ENCODE results near the gene MAML2.

MAML2 gene

DNA sequence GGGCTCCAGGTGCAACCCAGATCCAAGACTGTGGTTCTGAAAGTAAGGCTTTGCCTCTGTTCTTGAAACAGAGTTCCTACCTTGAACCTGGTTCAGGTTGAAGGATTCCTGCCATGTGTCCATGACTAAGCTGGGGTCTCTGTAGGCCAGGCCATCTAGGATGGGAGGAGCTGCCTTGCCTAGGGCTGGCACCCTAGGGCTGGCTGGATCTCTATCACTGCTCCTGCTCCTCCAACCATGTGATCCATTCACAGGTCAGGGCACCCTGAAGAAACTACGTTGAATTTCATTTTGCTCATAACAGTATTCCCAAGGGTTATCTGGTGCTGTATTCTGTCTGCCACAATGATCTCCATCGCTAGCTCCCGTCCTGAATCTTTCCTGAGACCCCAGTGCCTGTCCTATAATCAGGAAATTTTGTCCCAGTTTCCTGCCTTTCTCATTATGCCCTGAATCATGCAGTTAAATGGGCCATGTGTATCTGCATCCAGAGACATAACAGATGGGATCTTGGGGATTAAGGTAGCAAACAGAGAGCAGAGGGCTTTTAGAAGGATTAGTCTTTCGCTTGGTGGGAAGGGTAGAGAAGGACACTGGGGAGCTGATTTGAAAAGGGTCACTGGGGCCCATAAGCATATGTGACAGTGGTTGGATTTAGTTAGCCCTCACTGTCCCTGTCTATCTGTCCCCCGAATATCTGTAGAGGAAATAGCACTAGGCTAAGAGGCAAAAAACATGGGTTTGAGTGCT, 320.9 kb downstream of the MAML2 start:
- DNase-seq: no peak

DNA sequence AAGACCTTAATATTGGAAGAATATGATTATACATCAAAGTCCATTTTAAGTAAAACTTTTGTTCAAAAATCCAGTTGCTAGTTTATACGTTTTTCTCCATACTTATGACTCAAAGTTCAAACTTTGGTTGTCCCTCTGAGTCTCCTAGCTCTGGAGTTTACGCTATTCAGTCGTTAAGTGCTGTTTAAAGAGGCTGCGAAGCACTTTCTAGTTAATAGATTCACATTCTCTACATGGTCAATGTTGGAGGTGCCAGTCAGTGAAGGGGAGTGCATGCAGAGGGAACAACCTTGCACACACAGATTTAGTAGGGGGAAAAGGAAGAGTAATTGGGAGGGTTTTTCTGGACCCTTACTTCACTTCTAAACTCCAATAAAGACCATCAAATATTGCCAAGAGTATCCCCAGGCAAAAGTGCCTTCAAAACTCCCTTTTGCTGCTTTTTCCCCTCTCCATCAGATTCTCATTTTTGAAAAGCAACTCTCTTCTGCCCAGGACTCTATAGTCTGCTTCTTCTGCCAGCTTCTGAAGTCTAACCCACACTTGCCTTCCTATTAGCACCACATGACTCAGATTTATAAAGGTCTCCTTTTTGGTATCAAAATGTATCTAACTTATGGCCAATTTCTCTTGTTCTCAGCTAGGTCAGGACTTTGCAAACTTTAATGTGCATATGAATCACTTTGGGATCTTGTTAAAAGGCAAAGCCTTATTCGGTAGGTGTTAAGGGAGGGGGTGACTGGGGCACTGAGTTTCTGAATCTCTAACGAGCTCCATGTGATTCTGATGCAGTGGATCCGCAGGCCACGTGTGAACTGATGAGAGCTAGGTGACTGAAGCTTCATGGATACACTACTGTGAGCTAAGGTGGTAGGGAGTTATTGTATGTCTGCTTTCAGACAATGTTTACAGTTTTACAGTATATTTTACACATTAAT, 322.9 kb downstream of the MAML2 start:
- DNase-seq: no peak

DNA sequence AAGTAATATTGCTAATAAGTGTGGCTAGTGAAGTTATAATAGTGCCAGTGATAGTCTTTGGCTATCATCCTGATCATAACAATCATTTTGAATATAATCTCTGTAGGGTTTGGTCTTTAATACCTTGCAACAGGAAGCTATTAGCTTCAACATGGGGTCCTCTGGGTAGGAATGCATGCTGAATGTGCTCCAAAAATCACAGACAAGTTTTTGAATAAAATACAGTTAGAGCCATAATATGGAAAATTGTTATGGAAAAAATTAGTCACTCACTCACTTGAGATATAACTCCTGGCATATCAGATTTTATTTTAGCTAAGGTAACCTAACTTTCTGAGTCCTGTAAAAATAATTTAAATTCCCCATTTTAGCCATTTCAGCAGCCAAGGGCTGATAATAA, 323.7 kb downstream of the MAML2 start:
- DNase-seq: no peak

DNA sequence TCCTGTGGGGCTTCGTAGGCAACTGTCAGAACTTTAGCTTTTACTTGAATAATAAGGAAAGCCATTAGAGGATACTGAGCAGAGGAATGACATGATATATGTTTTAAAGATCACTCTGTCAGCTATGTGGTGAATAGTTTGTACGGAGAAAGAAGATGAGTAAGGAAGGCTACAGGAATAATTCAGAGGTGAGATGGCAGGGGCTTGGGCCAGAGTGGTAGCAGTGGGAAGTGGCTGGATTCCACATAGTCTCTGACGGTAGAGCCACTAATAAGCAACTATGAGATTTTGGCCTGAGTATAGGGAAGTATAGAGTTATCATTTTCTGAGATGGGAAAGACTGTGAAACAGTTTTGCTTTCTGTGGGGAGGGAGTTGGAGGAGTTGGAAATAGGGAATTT, 325.1 kb downstream of the MAML2 start:
- DNase-seq: no peak

DNA sequence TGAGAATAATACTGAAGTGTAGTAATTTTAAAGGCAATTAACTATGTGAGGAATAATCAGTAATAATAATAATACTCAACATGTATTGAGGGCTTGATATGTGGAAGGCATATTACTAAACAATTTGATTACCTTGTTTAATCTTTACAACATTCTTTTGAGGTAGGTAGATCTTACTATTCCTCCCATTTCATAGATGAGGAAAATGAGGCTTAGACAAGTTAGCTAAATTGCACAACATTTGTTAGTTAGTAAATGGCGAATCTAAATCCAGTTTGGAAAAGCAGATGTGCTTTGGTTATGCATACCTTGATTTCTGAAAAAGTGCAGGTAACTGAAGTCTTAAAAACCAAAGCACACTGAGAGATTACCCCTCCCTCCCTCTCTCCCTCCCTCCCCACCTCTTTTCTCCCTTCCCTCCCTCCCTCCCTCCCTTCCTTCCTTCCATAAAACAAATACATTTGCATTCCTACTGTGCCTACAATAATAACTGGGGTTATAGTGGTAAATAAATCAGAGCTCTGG, 326.0 kb downstream of the MAML2 start:
- no peak for DNase-seq

DNA sequence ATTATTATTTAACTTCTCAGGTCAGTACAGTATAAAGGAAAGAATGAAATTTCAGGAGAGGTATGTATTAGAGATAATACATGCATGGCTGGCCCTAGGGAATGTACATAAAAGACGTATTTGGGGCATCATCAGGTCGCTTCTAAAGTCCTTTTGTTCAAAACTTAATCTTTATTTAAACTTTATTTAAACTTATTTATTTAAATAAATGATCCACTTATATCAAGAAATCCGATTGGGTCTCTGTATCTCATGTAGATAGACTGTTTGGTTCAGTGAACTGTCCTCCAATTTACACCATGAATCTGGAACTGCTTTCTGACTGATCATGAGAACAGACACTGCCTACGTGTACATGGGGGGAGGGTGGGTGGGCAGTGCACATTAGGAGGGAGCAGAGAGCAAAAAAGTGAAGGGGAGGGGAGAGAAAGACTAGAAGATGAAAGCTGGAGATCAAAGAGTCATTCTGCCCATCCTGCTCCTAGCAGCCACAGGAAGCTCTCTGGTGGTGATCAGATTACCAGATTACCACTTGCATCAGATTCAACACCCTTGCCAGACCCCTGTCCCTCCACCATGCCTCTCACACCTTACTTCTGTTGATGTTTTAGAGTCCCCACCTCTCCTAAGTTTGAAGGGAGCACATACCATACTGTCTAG, 327.0 kb downstream of the MAML2 start:
- DNase-seq: peak; percentile 32

DNA sequence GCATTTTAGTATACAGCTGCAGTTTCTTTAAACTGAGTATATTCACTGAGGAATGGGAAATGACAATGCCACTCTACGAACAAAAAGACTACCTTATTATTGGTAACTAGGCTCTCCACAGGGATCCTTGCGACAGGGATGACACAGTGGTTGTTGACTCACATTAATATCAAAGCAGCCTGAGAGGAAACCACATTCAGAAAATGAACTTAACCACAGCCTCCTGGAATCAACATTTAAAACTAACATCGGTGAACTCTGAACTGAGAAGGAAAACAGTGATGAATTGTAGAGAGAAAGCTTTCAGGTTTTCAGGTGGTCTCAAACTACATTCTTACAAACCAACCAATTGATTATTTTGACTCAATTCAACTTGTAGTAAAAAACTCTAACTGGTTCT, 328.8 kb downstream of the MAML2 start:
- DNase-seq: peak; percentile 27

DNA sequence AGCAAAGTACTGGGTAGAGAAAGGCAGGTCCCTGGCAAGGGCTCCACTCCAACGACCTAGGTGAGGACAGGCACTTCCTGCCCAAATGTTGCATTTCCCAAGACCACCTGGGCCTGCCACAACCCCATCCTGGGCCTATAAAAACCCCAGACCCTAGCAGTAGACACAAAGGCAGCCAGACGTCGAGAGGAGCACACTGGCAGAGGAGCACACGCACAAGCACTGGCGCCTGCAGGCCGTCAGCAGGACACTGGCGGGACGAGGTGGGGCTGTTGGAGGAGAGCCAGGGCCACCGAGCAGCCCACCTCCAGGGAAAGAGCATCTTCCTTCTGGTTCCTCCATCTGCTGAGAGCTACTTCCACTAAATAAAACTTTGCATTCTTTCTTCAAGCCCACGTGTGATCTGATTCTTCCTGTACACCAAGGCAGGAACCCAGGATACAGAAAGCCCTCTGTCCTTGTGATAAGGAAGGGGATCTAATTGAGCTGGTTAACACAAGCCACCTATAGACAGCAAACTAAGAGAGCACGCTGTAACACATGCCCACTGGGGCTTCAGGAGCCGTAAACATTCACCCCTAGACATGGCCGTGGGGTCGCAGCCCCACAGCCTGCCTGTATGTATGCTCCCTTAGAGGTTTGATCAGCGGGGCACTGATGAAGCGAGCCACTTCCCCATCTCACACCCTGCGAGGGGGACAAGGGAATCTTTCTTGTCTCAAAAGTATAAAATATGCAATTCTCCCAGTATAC, 329.4 kb downstream of the MAML2 start:
- peak; percentile 7 for DNase-seq

DNA sequence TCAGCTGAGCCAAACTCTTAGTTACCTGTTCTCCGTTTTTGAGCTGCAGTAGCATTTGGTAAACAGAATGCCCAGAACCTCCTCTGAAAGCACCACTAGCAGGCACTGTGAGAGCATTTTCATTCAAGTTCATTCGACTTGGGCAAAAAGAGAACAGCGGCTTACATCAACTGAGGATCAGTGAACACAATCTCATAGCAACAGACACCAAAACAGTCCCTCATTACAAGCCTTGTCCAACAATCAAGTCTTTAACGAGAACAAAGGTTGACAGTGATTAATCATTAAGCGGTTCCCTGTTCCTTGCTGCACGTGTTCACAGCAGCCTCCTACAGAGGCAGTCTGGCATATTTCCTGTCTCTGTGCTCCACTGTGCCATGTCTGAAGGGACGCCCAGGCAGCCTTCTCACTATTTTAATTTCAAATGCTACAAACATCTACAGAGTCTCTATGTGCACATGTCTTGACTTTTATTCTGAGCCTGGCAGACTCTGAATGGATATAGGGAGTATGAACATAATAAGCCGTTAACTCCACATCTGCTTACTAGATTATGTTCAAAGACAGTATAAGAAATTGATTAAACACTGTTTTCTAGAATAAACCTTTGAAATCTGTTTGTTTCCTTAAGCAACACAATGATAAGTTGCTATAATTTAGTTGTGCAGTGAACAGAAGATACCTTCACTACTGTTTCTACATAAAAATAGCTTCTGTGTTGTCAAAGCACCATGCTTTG, 330.7 kb downstream of the MAML2 start:
- peak; percentile 60 for DNase-seq

GRCh38 chr11:96010683-96011082, 332.3 kb downstream of the MAML2 start:
- no peak for DNase-seq

DNA sequence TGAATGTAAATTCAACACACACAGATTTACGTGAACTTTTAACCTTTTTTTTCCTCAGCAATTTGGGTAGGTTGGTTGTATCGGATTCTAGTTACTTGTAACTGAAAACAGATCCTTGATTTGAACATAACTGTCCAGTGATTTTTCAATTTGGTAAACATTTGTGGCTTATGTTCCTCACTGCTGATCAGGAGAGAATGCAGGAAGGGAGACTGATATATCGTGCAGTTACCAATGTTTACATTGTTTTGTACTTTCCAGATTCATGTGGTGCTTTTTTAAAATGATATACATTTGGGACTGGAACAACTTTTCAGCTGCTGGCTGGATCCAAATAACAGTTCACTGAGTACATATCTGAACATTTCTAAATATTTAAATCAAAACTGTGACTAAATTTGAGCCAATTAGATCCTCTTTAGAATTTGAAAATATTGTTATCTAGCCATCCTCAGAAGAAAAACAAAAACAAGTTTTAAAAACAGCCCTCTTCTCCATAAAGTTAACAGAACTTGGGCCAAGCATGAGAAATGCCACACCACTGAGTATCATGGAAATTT, 334.8 kb downstream of the MAML2 start:
- DNase-seq: no peak

DNA sequence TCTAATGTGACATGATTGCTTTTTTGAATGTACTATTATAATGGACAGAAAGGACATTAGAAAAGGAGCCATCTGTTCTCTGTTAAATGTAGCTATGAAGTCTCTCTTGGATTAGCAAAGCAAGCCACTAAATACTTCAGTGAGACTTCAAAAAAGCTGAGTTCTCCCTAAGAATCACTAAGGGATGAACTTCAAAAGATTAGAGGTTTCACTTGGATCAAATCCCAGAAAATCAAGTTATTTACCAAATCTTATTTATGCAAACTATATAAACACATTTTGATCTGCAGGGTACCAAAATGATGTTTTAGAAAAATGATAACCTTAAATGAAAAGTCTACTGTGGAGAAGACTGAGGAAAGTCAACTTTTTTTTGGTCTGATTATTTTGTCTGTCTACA, 337.0 kb downstream of the MAML2 start:
- DNase-seq: no peak

- DNase-seq: no peak
Observed at GRCh38 chr11:96004862-96005261, 338.1 kb downstream of the MAML2 start.

DNA sequence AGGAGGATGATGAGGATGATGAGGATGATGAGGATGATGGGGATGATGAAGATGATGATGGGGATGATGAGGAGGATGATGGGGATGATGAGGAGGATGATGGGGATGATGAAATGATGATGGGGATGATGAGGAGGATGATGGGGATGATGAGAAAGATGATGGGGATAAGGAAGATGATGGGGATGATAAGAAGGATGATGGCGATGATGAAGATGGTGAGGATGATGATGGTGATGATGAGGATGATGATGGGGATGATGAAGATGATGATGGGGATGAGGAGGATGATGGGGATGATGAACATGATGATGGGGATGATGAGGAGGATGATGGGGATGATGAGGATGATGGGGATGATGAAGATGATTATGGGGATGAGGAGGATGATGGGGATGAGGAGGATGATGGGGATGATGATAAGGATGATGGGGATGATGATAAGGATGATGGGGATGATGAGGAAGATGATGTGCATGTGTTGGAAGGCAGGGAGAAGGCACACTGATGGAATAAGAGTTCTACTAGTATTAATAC, 340.2 kb downstream of the MAML2 start:
- no peak for DNase-seq

- no peak for DNase-seq
Observed at GRCh38 chr11:96002339-96002738, 340.7 kb downstream of the MAML2 start.

DNA sequence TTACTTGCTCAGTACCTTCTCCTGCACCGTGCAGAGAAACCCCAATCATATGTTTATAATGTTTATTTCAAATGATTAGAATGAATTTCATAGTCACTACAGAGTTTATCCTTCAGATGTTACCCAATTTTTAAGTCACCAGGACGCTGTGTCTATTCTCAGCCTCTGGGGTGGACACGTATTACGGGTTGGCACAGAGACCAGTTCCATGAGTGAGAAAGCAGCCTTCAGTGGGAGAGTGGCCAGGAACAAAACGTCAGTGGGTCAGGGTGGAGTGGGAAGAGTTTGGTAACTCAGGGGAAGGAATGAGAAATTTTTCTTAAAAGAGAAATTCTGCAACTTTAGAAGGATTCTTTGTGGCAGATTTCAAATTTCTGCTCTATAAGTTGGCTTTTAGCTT, 342.0 kb downstream of the MAML2 start:
- no peak for DNase-seq

GRCh38 chr11:95999711-96000406, 343.1 kb downstream of the MAML2 start:
- DNase-seq: no peak

GRCh38 chr11:95996621-95997235, 346.3 kb downstream of the MAML2 start:
- DNase-seq: no peak

- no peak for DNase-seq
Observed at GRCh38 chr11:95994329-95994728, 348.7 kb downstream of the MAML2 start.
